HG03039 (cell line): ENCODE results near the gene ZNF428.
"Not testable (repeated sequence)": the region's sequence is repeated elsewhere in the genome, so short reads cannot be mapped to it uniquely, and the experiment has no call there.

Experiments
- ATAC-seq: cut with Tn5 transposase; IDR thresholded peaks from one replicate; pipeline ENCODE4 v1.9.1; 2021; ENCODE audit warnings: mild to moderate bottlenecking, moderate library complexity; ENCODE audit not compliant: unreplicated experiment

ZNF428 gene

DNA sequence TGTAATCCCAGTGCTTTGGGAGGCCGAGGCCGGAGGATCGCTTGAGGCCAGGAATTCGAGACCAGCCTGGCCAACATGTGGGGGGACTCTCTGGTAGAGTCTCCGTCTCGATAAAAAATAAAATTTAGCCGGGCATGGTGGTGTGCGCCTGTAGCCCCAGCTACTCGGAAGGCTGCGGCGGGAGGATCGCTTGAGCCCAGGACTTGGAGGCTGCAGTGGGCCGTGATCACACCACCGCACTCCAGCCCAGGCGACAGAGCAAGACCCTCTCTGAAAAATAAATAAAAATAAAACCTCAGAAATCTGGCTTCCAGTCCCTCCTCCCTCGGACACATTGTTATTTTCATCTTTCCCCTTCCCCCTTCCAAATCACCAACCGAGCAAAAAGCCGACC, 23.8 kb downstream of the ZNF428 start:
- no peak for ATAC-seq

DNA sequence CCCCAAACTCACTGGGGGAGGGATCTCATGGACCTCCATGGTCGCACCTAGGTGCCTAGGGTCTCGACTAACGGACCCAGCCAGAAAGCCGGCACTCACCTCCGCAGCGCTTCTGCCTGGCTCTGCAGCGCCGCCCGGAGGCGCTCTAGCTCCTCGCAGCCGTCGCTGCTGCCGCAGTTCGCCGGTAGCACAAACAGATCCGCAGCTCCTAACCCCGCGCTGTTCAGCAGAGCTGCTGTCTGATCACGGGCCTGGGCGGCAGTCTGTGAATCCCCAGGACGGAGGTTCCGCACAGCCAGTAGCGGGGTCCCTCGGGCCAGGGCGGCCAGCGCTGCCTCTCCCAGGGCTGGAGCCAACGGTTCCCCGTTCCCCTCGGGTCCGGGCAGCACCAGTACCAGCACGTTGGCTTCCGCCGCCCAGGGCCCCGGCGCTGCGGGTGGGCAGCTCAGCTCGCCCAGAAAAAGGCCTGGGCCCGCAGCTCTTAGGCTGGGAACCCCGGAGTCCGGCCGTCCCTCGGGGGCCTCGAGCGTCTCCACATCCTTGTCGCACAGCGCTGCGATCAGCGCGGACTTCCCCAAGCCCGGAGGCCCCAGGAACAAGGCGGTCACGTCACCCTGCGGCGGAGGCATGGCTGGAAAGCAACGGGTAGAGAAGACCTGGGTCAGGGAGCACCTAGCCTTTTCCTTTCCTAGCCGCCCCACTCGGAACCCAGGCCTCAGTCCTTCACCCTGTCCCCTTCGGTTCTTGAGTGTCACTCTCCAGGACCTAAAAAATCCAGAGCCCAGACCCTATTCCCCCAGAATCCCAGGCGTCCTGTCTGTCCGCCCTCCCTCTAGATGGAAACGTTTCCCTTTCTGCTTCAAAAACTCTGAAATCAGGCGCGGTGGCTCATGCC, 24.5 kb downstream of the ZNF428 start:
- no peak for ATAC-seq

DNA sequence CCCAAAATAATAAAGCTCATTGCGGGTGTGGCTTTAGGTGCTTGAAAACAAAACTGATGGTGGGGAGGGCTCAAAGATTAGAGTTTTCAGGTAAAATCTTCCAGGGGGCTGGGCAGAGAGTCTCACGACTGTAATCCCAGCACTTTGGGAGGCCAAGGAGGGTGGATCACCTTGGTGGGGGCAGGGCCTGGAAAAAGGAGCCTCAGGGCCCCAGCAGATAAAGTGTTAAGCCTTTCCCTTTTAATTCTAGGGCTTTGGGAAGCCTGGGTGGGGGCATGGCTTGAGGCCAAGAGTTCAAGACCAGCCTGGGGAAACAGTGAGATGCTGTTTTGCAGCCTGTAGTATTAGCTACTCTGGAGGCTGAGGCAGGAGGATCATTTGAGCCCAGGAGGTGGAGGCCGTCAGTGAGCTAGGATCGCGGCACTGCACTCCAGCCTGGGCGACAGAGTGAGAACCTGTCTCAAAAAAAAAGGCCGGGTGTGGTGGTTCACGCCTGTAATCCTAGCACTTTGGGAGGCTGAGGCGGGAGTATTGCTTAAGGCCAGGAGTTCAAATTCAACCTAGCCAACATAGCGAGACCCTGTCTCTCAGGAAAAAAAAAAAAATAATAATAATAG, 25.2 kb downstream of the ZNF428 start:
- ATAC-seq = no peak

DNA sequence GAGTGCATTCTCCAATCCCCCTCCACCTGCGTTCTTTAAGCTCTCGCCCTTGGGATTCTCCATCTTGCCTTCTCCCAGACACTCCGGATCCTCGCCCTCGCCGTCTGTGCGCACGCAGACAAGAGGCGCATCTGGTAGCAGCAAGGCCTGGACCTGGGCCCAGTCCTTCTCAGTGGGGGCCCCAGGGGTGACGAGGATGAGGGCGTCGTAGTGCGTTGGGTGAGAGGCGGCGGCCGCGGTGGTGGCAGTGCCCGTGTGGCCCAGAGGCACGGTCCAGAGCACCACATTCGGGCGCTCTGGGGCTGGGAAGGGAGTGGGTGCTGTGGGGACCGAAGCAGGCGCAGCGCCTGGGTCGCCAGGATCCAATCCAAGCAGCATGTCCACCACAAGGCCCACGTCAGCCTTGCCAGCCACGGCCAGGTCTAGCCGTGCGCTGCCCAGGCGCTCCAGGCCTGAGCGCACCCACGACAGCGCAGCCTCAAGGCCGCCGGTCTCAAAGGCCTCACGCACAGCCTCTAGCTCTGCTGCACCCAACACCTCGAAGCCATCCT, 26.6 kb downstream of the ZNF428 start:
- no peak for ATAC-seq

DNA sequence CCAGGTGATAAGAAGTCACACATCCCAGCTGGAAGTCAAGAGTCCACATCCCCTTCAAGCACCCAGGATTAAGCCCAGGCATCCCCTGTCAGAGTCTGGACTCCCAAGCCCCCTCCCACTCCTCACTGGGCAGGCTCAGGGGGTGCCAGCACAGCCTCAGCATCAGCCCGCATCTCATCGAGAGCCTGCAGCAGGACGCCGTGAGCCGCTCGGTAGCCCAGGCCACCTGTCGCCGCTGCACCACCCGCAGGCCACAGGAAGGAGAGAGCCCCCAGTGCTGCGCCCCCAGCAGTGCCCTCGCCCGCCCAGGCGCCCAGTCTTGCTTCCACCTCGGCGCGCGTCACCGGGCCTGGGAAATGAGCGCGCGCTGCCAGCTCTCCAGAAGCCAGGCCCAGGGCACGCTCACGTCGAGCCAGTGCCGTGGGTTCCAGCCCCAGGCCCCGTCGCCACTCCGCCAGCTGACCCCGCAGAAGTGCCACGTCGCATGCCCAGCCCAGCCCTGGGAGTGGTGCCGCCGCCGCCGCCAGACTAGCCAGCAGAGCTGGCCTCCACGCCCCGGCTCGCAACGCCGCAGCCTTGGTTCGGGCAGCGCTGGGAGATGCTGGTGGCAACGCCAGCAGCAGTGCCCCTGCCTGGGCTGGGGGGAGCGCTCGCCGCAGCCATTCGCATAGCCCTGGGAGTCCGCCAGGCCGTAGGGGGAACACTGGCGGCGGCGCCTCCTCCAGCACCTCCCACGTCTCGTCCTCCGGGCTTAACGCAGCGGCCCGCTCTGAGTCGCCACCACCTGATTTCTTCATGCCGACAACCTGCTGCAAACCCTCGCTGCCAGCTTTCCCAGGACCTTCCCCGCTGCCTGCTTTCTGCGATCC, 27.3 kb downstream of the ZNF428 start:
- no peak for ATAC-seq

DNA sequence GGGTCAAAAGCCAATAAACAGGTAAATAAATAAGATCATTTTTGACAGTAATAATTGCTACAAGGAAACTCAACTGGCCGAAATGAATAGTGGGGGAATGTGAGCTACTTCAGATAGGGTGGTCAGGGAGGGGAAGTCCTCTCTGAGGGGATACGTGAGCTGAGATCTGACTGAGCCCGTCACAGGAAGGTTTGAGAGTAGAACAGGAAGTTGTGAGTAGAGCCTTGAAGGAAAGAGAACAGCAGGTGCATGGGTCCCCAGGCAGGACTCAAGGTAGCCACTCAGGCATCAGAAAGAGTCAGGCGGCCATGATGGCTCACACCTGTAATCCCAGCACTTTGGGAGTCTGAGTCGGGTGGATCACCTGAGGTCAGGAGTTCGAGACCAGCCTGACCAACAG, 29.8 kb downstream of the ZNF428 start:
- no peak for ATAC-seq

DNA sequence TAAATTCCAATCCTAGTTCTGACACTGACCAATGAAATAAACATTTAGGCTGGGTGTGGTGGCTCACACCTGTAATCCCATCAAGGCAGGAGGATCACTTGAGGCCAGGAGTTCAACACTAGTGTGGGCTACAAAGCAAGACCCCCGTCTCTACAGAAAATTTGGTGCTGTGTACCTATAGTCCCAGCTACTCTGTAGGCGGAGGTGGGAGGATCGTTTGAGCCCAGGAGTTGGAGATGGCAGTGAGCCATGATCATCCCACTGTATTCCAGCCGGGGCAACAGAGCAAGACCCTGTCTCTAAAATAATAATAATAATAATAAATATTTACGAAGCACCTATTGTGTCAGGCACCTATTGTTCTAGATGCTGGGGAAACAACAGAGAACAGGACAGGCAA, 30.2 kb downstream of the ZNF428 start:
- no peak for ATAC-seq

DNA sequence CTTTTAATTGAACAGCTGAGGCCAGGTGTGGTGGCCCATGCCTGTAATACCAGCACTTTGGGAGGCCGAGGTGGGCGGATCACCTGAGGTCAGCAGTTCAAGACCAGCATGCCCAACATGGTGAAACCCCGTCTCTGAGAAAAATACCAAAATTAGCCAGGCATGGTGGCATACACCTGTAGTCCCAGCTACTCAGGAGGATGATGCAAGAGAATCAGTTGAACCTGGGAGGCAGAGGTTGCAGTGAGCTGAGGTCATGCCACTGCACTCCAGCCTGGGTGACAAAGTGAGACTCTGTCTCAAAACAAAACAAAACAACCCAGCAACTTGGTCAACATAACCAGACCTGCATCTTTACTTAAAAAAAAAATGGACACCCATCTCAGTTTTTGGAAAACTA, 32.4 kb downstream of the ZNF428 start:
- ATAC-seq = not testable (repeated sequence)

DNA sequence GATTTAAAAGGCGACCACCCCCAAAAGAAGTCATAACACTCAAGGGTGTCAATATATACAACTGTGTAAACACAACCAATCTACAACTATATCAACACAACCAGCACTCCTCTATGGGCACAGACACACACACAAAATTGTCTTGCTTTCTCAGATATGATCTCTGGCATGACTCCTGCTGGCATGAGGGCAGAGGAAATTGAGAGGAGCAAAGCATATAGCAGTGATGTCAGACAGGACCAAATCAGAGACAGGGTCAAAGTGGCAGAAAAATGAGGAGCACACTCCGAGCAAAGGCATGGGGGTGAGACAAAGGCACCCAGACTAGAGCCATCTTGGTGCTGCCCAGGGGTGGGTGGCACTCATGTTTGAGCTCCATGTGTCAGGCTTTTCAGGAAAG, 33.1 kb downstream of the ZNF428 start:
- no peak for ATAC-seq

DNA sequence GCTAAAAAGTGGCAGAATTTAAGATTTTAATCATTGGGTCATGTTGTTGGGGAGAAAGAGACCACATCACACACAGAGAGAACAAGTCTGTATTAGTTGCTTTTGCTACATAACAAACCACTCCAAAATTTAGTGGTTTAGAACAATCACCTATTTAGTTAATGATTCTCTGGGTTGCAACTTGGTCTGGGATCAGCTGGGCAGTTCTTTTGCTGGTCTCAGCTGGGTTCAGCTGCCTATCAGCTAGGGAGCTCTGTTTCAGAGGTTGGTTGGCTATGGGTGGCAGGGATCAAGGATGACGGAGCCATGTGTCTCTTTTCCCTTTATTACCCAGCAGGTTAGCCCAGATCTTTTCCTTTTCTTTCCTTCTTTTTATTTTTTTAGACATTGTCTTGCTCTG, 34.9 kb downstream of the ZNF428 start:
- ATAC-seq = no peak

DNA sequence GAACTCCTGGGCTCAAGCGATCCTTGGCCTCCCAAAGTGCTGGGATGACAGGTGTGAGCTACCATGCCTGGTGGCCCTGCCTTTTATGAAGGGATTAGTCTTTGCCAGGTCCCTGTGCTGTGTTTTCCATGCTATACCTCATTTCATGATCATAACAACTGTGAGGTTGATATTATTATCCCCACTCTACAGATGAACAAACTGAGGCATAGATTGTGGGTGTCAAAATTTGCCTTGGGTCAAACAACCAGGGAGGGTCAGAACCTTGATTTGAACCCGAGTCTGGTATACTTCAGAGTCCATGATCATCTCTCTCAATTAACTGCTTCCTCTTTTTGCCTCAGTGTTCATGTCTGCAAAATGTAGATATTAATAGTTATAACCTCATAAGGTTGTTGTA, 36.9 kb downstream of the ZNF428 start:
- no peak for ATAC-seq

DNA sequence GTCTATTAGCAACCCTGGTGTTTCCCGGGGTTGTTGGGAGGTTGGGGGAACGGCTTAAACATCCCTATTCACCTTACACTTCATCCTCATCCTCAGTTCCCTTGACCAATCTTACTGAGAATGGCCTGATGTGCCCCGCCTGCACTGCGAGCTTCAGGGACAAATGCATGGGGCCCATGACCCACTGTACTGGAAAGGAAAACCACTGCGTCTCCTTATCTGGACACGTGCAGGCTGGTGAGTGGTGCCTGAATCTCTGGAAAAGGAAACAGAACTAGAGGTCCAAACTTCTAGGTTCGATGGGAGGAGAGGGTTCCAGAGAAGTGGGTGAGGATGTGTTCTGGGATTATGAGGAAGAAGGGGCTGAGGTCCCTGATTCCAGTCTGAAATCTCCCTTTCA, 38.0 kb downstream of the ZNF428 start:
- ATAC-seq = no peak

DNA sequence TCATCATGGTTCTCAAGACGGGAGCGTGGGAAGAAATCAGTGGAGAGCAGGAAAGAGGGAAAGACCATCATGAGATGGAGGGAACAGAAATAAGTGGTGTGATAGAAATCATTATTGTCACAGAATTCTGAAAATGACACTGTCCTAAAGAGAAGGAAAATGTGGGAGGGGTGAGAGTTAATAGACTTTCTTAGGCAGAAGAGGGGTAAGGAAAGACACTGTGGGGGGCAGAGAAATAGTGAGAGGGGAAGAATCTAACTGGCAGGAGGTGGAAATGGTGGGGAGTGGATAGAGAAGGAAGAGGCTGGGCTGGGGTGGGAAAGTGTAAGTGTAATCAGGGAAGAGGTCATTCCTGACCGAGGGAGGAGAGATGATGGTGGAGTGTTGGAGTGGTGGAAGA, 40.6 kb downstream of the ZNF428 start:
- no peak for ATAC-seq

DNA sequence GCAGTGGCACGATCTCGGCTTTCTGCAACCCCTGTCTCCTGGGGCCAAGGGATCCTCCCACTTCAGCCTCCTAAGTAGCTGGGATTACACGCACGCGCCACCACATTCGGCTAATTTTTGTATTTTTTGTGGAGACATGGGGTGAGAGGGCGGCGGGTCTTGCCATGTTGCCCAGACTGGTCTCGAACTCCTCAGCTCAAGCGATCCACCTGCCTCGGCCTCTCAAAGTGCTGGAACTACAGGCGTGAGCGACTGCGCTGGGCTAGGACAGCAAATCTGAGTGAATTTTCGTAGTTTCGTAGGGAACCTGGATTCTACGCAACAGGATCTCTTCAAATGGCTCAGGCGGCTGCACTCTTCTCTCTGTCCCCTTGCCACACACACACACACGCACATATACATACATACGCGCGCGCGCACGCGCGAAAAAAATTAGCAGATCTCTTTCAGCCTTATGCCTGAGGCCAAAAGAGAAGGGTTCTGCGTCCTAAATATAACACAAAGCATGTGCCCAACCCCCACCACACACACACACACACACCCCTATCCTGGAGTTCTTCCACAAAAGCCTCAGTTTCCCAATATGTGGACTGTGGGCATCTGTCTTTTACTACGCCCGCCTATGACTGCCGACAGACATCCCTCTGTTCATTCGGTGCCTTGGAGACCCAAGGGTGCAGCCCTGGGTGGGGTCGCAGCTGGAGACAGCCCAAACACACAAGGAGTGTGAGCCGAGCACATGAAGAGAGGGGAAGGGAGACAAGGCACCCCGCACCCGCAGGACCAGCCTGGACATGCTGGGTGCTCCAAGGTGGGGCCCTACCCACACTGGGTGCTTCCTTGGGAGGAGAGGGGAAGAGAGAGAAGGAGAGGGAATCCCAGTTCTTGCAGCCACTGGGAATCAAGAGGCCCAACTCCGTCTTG, 43.2 kb downstream of the ZNF428 start:
- ATAC-seq = no peak

DNA sequence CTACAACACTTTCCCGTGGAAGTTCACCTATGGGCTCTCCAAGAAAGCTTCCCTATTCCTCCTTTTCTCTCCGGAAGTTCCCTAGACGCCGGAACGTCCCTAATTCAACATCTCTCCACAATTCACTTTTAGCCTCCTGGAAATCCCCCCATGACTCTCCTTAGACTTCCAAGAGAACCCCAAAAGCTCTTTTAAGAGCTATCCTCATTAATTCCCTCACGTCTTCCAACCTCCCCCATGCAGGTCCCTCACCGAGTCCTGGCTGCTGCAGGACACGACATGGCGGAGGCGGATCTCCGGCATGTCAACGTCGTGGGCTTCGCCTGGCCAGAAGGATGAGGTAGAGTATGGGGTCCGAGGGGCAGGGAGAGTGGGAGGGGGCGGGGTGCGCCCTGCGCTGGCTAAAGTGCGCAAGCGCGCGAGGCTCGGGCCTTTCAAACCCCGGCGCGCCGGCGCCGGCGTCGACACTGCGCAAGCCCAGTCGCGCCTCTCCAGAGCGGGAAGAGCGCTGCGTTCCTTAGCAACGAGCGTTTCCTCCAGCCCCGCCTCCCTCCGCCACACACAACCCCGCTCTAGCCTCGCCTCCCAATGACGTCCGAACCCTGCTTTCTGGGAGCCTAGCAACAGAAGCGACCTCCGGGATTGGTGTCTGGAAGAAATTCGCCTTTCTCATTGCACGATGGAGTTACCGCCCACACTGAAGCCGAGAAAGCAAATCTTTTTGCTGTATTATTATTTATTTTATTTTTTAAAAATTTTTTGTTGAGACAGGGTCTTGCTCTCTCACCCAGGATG, 44.1 kb downstream of the ZNF428 start, which contains the start of the genes PINLYP and XRCC1:
Gene PINLYP (plus strand): TSS at position 646 of the 795 bp plus-strand sequence. CDS start 1,391 bp downstream, outside the sequence.
Gene XRCC1 (minus strand): TSS at position 372 of the 795 bp plus-strand sequence. CDS start 69 bp downstream, at position 303.
- peak; percentile 91 for ATAC-seq

DNA sequence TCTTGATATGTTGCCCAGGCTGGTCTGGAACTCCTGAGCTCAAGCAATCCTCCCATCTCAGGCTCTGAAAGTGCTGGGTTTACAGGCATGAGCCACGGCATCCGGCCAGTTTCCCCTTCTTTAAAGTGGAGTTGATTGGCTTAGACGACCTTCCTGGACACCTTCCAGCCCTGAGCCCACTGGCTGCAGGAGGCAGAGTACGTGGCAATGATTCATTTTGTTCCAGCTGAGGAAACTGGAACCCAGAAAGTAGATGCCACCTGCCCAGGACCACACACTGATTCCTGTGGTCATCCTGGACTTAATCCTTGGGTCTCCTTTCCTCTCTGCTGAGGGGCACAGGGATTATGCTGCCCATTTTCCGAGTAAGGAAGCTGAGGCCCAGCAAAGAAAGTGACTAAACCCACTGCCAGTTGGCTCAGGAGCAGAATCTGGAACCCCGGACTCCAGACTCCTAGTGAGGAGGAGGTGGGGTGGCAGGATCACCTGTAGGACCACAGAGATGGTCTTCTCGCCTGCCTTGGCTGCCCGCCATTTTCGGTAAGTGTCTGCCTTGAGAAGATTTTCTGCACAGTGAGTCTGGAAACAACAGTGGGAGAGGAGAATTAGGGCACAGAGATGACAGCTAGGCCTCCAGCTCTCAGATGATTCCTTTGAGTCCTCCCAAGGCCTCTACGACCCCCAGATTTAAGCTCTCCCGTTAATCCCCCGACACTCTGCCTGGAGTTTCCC, 44.8 kb downstream of the ZNF428 start:
- ATAC-seq = no peak

DNA sequence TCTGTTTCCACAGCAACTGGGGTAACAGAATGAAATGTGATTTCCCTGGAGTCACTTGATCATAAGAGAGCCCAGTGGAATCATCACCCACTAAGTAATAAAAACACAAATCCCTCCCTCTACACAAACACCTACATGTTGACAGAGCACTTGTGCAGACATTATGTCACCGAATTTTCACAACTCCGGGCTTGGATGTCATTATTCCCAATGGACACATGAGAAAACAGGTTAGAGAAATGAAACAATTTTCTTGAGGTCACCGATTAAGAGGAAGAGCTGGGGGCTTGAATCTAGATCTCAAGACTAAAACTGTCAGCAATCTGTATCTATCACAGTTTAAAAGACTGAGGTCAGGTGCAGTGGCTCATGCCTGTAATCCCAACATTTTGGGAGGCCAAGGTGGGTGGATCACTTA, 47.2 kb downstream of the ZNF428 start:
- no peak for ATAC-seq

DNA sequence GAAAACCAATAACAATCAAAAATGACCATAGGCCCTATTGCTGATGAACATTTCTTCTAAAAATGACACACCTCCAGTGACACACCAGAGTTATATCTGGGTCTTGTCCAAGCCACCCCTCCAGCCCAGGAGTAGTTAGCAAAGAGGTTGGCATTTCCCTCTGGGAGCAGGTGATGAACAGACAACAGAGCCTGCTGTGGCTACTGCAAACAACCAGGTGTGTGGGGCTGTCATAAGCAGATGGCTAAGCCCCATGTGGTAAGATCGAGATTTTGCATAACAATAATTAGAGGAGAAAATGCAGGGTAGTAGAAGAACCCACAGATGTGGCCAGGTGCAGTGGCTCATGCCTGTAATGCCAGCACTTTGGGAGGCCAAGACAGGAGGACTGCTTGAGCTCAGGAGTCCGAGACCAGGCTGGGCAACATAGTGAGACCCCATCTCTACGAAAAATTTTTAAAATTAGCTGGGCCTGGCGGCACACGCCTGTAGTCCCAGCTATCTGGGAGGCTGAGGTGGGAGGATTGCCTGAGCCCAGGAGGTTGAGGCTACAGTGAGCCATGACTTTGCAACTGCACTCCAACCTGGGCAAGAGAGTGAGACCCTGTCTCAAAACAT, 49.1 kb downstream of the ZNF428 start:
- no peak for ATAC-seq
